WTC11 (cell line): ENCODE measurements around the gene SLC12A6. TPM values are rescaled to one million over a fixed set of nuclear protein-coding genes. Genes with fewer than 3 reads are reported as not detected.

Source experiments
- ATAC-seq: fragments of 200-7000 bp; cut with Tn5 transposase; 2 replicates; pipeline ENCODE4 v1.10.0; 2021; ENCODE audit warnings: mild to moderate bottlenecking, moderate library complexity
- CTCF ChIA-PET: fragments of 300-600 bp; sonication (Branson Sonifier 250); formaldehyde crosslinking; loops from one replicate; lab custom pipeline; 2021; ENCODE audit warnings: antibody characterized with exemption; lab: Charles Lee
- POLR2A ChIA-PET: fragments of 350-600 bp; sonication (Branson Sonifier 250); formaldehyde crosslinking; loops from one replicate; lab custom pipeline; 2021; ENCODE audit warnings: antibody characterized with exemption; lab: Charles Lee
- DNase-seq: peaks from one replicate; pipeline ENCODE4 v3.0.0; 2021; ENCODE audit warnings: low spot score
- H3K27ac Mint-ChIP-seq: 2 replicates; pipeline ENCODE4 v1.8.0; 2021; ENCODE audit warnings: mixed read lengths
- H3K27me3 Mint-ChIP-seq: 2 replicates; pipeline ENCODE4 v1.8.0; 2021; ENCODE audit warnings: low read depth, mild to moderate bottlenecking, moderate library complexity, mixed read lengths
- H3K36me3 Mint-ChIP-seq: 2 replicates; pipeline ENCODE4 v1.8.0; 2021; ENCODE audit warnings: mixed read lengths
- H3K4me1 Mint-ChIP-seq: 2 replicates; pipeline ENCODE4 v1.8.0; 2022; ENCODE audit warnings: mixed read lengths
- H3K4me3 Mint-ChIP-seq: 2 replicates; pipeline ENCODE4 v1.8.0; 2021; ENCODE audit warnings: mild to moderate bottlenecking, moderate library complexity, mixed read lengths
- H3K9me3 Mint-ChIP-seq: 2 replicates; pipeline ENCODE4 v1.8.0; 2021; ENCODE audit warnings: mixed read lengths
- ARID4B ChIP-seq: sonication (generic); formaldehyde crosslinking; IDR thresholded peaks from 2 replicates; pipeline ENCODE4 v1.8.0; 2023; ENCODE audit warnings: missing genetic modification reagents, mild to moderate bottlenecking, borderline replicate concordance
- E2F5 ChIP-seq: sonication (generic); formaldehyde crosslinking; IDR thresholded peaks from 2 replicates; pipeline ENCODE4 v1.8.1; 2022; ENCODE audit warnings: mild to moderate bottlenecking, moderate library complexity, missing genetic modification reagents
- EMX1 ChIP-seq: fragments of 250-450 bp; sonication (Bioruptor Pico); IDR thresholded peaks from 2 replicates; pipeline ENCODE4 v1.8.0; 2021; ENCODE audit warnings: mild to moderate bottlenecking
- FOXJ3 ChIP-seq: sonication (generic); formaldehyde crosslinking; IDR thresholded peaks from 2 replicates; pipeline ENCODE4 v1.9.0; 2021; ENCODE audit warnings: missing genetic modification reagents, mild to moderate bottlenecking, borderline replicate concordance
- MXD4 ChIP-seq: fragments of 250-450 bp; sonication (Bioruptor Pico); IDR thresholded peaks from 2 replicates; pipeline ENCODE4 v1.8.0; 2021; ENCODE audit warnings: mild to moderate bottlenecking, moderate library complexity, borderline replicate concordance
- NFATC4 ChIP-seq: fragments of 250-450 bp; sonication (Bioruptor Pico); IDR thresholded peaks from 2 replicates; pipeline ENCODE4 v1.9.0; 2021; ENCODE audit warnings: mild to moderate bottlenecking
- NFYB ChIP-seq: sonication (generic); formaldehyde crosslinking; conservative IDR thresholded peaks from 2 replicates; pipeline ENCODE4 v1.8.0; 2022; ENCODE audit warnings: low read depth, missing genetic modification reagents
- NR2C2 ChIP-seq: sonication (generic); formaldehyde crosslinking; IDR thresholded peaks from 2 replicates; pipeline ENCODE4 v1.8.0; 2022; ENCODE audit warnings: mild to moderate bottlenecking, missing genetic modification reagents
- PREB ChIP-seq: sonication (generic); formaldehyde crosslinking; IDR thresholded peaks from 2 replicates; pipeline ENCODE4 v1.8.1; 2022; ENCODE audit warnings: mild to moderate bottlenecking, missing genetic modification reagents, moderate library complexity, borderline replicate concordance
- PRRX2 ChIP-seq: fragments of 250-450 bp; sonication (Bioruptor Pico); IDR thresholded peaks from 2 replicates; pipeline ENCODE4 v1.8.0; 2021; ENCODE audit warnings: mild to moderate bottlenecking
- RELA ChIP-seq: sonication (generic); formaldehyde crosslinking; IDR thresholded peaks from 2 replicates; pipeline ENCODE4 v1.8.1; 2022; ENCODE audit warnings: missing genetic modification reagents, mild to moderate bottlenecking, borderline replicate concordance
- TEAD4 ChIP-seq: sonication (generic); formaldehyde crosslinking; IDR thresholded peaks from 2 replicates; pipeline ENCODE4 v1.8.0; 2022; ENCODE audit warnings: mild to moderate bottlenecking, missing genetic modification reagents
- ZBTB43 ChIP-seq: sonication (generic); formaldehyde crosslinking; IDR thresholded peaks from 2 replicates; pipeline ENCODE4 v1.8.1; 2023; ENCODE audit warnings: mild to moderate bottlenecking, missing genetic modification reagents
- ZNF121 ChIP-seq: sonication (generic); formaldehyde crosslinking; IDR thresholded peaks from 2 replicates; pipeline ENCODE4 v1.8.0; 2023; ENCODE audit warnings: missing genetic modification reagents
- ZNF138 ChIP-seq: sonication (generic); formaldehyde crosslinking; conservative IDR thresholded peaks from 2 replicates; pipeline ENCODE4 v1.8.1; 2022; ENCODE audit warnings: mild to moderate bottlenecking, moderate library complexity, missing genetic modification reagents
- ZNF532 ChIP-seq: fragments of 250-450 bp; sonication (Bioruptor Pico); IDR thresholded peaks from 2 replicates; pipeline ENCODE4 v1.9.0; 2021; ENCODE audit warnings: mild to moderate bottlenecking, borderline replicate concordance
- total RNA-seq: library from RNA; stranded (reverse); gene quantifications from 3 replicates; pipeline ENCODE4 v1.2.3, GENCODE V29; 2021

Gene SLC12A6
- total RNA-seq, 1 experiment from 2014 or later, result 16.2 TPM

GRCh38 chr15:34365836-34366235, 28.3 kb upstream of the SLC12A6 start:
- H3K4me1 Mint-ChIP-seq, result peaks cover 17% of the 10 kb centered on the region

GRCh38 chr15:34365091-34365825, 27.7 kb upstream of the SLC12A6 start:
- H3K27me3 Mint-ChIP-seq, result no peaks in the 10 kb centered on the region; the same call in 1 of the 2 replicates
- peaks cover 17% of the 10 kb centered on the region for H3K4me1 Mint-ChIP-seq
- H3K9me3 Mint-ChIP-seq, result no peaks in the 10 kb centered on the region
- H3K27ac Mint-ChIP-seq, result no peak overlapping the region; the same call in 1 of the 2 replicates
- DNase-seq, result no peak
- peak; percentile 52 for TF ChIP-seq NFYB (CRISPR knock-in tag)
- TF ChIP-seq E2F5 (CRISPR knock-in tag), result no peak
- ATAC-seq, result no peak
- peak overlapping the region; percentile 96 for H3K4me3 Mint-ChIP-seq
- ChIA-PET CTCF (interaction anchor here (1.0 to 2.9 kb wide), 3 partner anchors 12 to 222 kb away, joined by 3 to 27 read pairs (median 12); partner anchors contain the start of genes NOP10 and NUTM1), POLR2A (interaction anchor here (0.6 kb wide), 1 partner anchor 244 kb away, joined by 3 read pairs; no protein-coding TSS in a partner anchor)
- peaks cover 27% of the 10 kb centered on the region for H3K36me3 Mint-ChIP-seq

More at GRCh38 chr15:34365836-34366235, 28.3 kb upstream of the SLC12A6 start:
- ChIA-PET POLR2A (interaction anchor here (0.6 to 2.6 kb wide), 4 partner anchors 23 to 244 kb away, joined by 3 to 9 read pairs (median 3); partner anchors contain the start of genes NOP10, NUTM1 and SLC12A6), CTCF (interaction anchor here (0.7 to 2.9 kb wide), 7 partner anchors 11 to 256 kb away, joined by 3 to 27 read pairs (median 11); partner anchors contain the start of genes GOLGA8B, NOP10, NUTM1 and SLC12A6)
- ATAC-seq, result no peak
- no peak for TF ChIP-seq RELA (CRISPR knock-in tag)
- no peak for TF ChIP-seq PREB
- TF ChIP-seq ARID4B (CRISPR knock-in tag), result 0 out of 2 replicates have a peak, but pooled peaks have one; percentile 6
- TF ChIP-seq, all 79 proteins: peak for 1
- H3K36me3 Mint-ChIP-seq, result peaks cover 23% of the 10 kb centered on the region
- no peaks in the 10 kb centered on the region for H3K9me3 Mint-ChIP-seq
- 0 out of 2 replicates have a peak overlapping the region, but pooled peaks have one; percentile 38 for H3K27ac Mint-ChIP-seq
- no peak for DNase-seq
- H3K27me3 Mint-ChIP-seq, result no peaks in the 10 kb centered on the region; the same call in 1 of the 2 replicates
- peak overlapping the region; percentile 96 for H3K4me3 Mint-ChIP-seq

- H3K36me3 Mint-ChIP-seq, result peaks cover 36% of the 10 kb centered on the region
- DNase-seq (no peak), ATAC-seq (no peak)
- no peaks in the 10 kb centered on the region; the same call in 1 of the 2 replicates for H3K27me3 Mint-ChIP-seq
- ChIA-PET CTCF (no interaction called here), POLR2A (no interaction called here)
- no peak overlapping the region for H3K27ac Mint-ChIP-seq
- H3K9me3 Mint-ChIP-seq, result no peaks in the 10 kb centered on the region
- H3K4me3 Mint-ChIP-seq, result no peak overlapping the region
- H3K4me1 Mint-ChIP-seq, result peaks cover 17% of the 10 kb centered on the region
- no peak for TF ChIP-seq NR2C2 (CRISPR knock-in tag)
- TF ChIP-seq NFATC4 (CRISPR knock-in tag), result no peak
- no peak for TF ChIP-seq PRRX2 (CRISPR knock-in tag)
- no peak for TF ChIP-seq TEAD4 (CRISPR knock-in tag)
- TF ChIP-seq ZNF532 (CRISPR knock-in tag), result no peak
- TF ChIP-seq ZNF138 (CRISPR knock-in tag), result no peak
- no peak for TF ChIP-seq ZBTB43 (CRISPR knock-in tag)
- no peak for TF ChIP-seq MXD4 (CRISPR knock-in tag)
- TF ChIP-seq E2F5 (CRISPR knock-in tag), result no peak
- no peak for TF ChIP-seq FOXJ3 (CRISPR knock-in tag)
- no peak for TF ChIP-seq EMX1 (CRISPR knock-in tag)
- TF ChIP-seq ZNF121, result no peak
Measured at GRCh38 chr15:34364041-34364440, 26.5 kb upstream of the SLC12A6 start.
